Ammon's horn (tissue), 1 donor: ENCODE results near the gene POLR1B.
"Not testable (repeated sequence)": the region's sequence is repeated elsewhere in the genome, so short reads cannot be mapped to it uniquely, and the experiment has no call there.

ENCODE experiments used
- DNase-seq: peaks from one replicate; pipeline ENCODE4 v3.0.0-alpha.2; 2016; ENCODE audit warnings: low spot score

Gene POLR1B

DNA sequence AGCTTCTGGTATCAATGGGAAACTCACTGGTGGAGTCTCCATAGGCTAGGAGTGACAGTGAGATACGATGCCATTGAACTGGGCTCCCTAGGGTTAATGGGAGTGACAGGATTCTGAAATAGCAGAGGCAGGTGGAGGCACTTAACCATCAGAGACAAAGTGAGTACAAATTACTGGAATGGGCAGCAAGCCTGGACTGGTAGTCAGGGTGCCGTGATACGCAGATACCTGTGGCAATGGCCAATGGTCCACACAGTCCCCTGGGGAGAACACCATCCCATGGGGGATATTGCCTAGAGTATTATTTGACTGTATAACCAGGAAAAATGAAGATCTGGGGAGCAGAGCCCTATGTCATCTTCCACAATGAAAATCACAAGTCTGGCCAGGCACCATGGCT lies 59.5 kb downstream of the POLR1B start:
- no peak for DNase-seq

DNA sequence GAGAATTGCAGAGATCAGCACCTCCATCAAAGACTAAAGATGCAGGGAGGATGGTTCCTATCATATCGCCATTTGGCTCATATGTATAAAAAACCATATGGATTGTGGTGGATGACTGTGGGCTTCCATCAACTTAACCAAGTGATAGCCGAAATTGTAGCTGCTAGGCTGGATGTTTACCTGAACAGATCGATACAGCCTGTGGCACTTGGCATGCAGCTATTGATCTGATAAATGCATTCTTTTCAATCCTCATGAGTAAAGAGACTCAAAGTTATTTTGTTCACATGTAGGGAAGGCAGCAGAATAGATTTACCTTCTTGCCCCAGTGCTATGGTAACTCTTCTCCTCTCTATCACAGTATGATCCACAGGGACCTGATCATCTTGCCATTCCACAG lies 60.7 kb downstream of the POLR1B start:
- no peak for DNase-seq

DNA sequence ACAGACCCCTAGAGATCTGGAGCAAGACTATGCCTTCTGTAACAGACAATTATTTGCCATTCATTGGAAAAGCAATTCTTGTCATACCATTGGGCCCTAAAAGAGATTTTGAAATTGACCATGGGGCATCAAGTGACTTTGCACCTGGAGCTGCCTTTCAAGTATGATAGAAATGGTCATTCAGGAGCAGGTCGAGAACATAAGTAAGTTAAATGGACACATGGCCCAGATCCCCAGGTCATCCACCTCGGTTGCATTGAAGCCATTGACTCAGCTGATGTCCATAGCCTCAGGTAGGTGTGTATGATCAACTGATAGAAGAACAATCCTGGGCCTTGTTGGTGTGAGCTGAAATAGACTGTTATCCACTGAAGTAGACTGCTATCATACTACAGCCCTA lies 61.5 kb downstream of the POLR1B start:
- no peak for DNase-seq

DNA sequence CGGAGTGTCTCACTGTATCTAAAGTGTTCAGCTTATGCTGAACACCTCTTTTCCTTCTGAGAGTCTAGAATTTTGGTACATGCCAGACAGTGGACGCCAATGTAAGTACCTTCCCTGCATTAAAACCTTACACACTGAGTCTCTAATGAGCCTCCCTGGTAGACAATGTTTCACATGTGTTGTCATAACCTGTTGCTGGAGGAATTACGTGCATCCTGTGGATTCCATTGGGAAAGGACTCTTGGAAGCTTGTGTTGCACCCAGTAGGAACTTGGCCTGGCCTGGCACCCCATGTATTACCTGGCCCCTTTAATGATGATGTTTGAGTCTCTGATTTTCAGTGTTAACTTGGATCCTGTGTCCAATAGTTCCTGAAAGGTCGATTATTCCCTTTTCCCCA lies 62.7 kb downstream of the POLR1B start:
- DNase-seq, result no peak

DNA sequence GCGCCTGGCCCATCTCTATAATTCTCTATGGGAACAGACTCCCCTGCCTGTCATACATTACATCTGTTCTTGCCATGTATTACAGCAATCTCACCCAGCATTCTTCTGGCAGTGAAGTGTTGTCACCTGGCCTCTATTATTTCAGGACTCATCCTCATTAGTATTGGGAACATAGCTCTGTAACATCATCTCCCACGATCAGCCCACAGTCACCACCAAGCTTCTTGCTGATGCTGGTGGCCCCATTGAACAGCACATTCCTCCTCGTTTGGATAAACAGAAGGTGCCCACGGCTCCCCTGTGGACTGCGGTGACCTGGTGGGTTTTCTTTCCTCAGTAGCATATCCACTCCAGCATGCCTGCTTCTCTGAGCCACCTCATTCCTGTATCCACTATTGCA lies 63.7 kb downstream of the POLR1B start:
- DNase-seq, result peak; percentile 47

DNA sequence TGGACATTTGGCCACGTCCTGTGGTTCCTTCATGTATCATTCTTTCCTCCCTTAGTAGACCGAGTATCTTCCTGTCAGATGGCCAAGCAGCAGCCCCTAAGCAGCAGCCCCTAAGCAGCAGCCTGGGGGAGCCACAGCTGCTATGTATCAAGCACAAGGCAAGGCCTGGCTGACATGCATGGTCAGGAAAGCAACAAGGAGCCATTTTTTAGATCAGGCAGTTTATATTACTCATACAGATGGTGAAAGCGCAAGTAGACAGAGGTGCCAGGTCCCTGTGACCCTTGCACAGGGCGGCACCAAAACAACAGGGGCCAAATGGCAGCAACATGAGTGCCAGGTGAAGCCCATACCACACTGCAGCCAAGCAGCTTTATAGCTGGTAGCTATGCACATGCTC lies 64.3 kb downstream of the POLR1B start:
- DNase-seq, result no peak

DNA sequence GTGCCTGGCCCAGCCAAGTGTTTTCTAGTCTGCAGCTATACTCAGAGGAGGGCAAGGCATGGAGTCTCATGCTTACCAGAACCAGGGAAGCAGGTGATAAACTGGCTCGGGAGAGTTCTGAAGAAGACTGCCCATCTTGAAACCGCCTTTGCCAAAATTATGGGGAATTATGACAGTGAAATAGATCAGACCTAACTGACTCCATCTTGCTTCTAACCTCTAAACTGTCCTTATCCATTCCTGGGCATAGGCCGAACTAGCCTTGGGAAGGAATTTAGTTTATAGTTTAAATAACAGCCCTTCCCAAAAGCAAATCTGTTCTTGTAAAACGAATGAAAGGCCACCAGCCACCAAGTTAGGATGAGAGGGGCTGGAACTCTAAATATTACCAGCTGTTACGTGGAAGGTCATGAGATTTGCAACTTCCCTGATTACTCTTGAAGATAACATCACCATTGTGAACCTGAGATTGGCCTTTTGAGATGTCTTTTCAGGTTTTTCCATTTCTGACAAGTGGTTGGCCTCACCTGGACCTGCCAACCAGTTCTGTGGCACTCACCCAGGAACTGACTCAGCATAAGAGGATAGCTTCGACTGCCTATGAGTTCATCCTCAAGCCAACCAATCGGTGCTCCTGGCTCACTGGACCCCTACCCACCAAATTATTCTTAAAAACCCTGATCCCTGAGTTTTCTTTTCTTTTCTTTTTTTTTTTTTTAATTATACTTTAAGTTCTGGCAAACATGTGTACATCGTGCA lies 65.6 kb downstream of the POLR1B start:
- no peak for DNase-seq

DNA sequence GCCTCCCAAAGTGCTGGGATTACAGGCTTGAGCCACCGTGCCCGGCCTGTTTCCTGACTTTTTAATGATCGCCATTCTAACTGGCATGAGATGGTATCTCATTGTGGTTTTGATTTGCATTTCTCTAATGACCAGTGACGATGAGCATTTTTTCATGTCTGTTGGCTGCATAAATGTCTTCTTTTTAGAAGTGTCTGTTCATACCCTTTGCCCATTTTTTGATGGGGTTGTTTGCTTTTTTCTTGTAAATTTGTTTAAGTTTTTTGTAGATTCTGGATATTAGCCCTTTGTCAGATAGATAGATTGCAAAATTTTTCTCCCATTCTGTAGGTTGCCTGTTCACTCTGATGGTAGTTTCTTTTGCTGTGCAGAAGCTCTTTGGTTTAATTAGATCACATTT lies 67.1 kb downstream of the POLR1B start:
- not testable (repeated sequence) for DNase-seq

DNA sequence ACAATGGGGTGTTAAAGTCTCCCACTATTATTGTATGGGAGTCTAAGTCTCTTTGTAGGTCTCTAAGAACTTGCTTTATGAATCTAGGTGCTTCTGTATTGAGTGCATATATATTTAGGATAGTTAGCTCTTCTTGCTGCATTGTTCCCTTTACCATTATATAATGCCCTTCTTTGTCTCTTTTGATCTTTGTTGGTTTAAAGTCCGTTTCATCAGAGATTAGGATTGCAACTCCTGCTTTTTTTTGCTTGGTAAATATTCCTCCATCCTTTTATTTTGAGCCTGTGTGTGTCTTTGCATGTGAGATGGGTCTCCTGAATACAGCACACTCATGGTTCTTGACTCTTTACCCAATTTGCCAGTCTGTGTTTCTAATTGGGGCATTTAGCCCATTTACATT lies 70.0 kb downstream of the POLR1B start:
- not testable (repeated sequence) for DNase-seq

DNA sequence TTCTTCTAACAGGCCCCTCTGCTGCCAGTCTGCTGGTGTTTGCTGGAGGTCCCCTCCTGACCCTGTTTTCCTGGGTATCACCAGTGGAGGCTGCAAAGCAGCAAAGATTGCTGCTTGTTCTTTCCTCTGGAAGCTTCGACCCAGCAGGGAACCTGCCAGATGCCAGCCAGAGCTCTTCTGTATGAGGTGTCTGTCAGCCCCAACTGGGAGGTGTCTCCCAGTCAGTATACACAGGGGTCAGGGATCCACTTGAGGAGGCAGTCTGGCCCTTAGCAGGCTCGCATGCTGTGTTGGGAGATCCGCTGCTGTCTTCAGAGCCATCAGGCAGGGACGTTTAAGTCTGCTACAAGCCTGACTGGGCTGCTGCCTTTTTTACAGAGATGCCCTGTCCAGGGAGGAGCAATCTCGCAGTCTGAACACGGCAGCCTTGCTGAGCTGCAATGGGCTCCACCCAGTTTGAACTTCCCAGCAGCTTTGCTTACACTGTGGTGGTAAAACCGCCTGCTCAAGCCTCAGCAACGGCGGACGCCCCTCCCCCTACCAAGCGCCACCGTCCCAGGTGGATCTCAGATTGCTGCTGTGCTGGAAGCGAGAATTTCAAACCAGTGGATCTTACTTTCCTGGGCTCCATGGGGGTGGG lies 72.1 kb downstream of the POLR1B start:
- DNase-seq, result no peak

DNA sequence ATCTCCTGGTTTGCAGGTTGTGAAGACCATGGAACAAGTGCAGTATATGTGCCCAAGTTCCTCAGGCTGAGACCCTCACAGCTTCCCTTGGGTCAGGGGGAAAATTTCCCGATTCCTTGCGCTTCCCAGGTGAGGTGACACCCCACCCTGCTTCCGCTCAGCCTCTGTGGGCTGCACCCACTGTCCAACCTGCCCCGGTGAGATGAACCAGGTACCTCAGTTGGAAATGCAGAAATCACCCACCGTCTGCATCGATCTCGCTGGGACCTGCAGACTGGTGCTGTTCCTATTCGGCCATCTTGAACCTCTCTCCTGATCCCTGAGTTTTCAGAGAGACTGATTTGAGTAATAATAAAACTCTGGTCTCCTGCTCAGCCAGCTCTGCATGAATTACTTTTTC lies 72.8 kb downstream of the POLR1B start:
- DNase-seq, result no peak

DNA sequence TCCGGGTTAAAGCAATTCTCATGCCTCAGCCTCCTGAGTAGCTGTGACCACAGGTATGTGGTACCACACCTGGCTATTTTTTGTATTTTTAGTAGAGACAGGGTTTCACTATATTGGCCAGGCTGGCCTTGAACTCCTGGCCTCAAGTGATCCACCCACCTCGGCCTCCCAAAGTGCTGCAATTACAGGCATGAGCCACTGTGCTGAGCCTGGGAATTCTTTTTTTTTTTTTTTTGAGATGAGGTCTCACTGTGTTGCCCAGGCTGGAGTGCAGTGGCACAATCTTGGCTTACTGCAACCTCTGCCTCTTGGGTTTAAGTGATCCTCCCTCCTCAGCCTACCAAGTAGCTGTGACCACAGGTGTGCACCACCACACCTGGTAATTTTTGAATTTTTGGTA lies 73.5 kb downstream of the POLR1B start:
- not testable (repeated sequence) for DNase-seq

DNA sequence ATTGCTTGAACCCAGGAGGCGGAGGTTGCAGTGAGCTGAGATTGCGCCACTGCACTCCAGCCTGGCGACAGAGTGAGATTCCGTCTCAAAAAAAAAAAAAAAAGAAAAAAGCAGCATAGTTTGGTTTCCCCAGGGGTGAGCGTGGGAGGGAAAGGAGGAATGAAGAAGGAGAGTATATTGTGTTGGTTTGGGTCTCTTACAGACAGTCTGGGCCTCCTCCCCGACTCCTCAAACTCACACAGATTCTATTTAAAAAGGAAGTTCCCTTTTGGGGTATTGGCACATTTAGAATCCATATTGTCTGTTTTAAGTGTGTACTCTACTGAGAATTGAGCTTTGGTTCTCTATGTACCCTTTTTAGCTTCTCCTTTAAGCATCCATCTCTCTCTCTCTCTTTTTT lies 76.1 kb downstream of the POLR1B start:
- no peak for DNase-seq

DNA sequence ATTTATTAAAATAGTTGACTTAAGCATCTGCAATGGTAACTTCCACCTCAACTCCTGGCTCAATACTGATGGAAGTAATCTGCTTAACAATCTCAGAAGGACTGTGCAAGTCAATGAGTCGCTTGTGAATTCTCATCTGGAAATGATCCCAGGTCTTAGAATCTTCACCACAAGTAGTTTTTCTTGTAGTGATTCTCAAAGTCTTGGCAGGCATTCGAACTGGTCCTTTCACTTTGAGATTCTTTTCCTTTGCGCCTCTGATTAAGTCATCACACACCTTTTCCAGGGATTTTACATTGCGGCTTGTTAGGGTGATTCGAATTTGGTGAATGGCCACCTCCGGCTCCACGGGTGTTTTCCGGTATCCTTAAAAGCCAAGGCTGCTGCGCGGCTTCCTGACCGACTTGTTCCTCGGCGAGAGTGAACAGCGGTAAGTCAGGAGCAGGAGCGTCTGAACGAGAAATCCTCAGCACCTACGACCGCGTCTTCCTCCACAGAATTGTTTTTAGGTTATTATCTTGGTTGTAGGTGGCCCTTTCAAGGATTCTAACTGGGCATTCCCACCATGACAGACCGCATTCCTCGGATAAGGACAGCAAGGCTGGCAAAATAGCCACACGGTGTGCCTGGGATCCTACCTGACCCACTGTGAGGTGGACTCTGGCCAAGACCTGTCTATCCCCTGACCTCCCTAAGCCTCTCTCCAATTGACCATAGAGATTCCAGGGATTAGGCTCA lies 79.7 kb downstream of the POLR1B start:
- DNase-seq, result no peak

DNA sequence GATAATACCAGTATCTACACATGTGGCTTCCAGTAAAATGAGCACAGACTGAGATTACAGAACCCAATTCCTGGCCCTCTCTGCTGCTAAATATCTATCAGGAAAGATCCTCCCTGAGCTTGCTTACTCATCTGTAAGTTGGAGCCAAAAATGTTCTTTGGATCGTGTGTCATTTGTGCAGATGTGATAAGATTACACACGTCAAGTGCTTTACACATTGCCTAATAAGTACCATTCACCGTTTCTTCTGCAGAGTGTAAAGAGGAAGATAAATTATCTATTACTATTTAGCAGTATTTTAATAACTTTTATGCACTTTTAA lies 80.2 kb downstream of the POLR1B start:
- no peak for DNase-seq

DNA sequence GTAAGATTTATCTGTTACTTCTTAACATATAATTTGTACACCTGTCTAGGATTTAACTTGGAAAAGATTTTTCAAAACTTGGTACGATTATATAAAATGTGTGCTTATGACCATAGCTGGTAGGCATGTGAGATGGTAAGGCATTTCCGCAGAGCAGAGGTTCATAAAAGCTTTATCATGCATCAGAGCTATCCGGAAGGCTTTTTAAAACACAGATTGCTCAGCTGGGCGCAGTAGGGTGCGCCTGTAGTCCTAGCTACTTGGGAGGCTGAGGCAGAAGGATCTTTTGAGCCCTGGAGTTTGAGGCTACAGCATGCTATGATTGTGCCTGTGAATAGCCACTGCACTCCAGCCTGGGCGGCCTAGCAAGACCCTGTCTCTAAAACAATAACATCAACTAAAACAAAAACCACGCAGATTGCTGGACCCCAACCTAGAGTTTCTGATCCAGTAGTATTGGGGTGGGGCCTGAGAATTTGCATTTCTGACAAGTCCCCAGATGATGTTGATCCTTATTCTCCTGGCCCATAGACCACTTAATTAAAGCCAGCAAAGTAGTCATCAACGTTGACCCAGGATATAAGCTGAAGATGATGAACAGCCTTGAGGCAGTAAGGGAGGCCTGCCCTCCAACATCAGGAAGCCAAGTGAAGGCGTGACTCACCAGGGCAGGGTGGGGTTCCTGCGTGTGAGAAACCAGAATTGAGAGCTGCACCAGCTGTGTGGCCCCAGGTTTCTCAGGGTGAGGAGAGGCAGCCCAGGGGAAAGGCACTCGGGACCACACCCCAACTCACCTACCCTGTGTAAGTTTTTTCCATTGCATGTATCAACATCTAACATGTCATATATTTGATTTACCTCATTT lies 81.9 kb downstream of the POLR1B start:
- DNase-seq, result no peak

DNA sequence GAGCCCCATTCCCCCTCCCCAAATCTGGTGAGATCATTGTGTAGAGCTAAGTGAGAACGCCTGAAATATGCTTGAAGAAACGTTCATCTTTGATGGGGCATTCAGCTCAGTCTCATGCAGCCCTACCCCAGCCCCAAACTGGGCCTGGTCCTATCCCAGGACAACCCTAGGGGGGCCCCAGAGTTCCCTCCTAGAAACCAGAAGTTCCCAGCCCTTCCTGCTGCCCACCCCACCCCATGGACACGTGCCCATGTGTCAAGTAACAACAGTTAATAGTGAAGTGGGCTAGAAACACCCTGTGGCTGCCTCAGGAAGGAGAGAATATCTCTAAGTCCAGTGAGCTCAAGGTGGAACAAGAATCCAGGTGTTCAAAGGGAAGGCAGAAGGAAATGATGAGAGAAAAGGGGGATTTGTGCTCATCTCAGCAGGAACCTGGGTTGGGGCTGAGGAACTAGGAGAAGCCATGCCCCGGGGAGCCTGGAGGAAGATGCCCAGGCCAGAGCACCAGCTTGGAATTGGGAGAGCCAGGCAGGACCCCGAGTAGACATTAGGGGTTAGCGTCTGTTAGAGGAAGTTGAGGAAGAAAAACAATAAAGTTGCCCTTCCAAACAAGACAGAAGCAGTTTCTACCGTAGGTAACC lies 83.3 kb downstream of the POLR1B start:
- no peak for DNase-seq

DNA sequence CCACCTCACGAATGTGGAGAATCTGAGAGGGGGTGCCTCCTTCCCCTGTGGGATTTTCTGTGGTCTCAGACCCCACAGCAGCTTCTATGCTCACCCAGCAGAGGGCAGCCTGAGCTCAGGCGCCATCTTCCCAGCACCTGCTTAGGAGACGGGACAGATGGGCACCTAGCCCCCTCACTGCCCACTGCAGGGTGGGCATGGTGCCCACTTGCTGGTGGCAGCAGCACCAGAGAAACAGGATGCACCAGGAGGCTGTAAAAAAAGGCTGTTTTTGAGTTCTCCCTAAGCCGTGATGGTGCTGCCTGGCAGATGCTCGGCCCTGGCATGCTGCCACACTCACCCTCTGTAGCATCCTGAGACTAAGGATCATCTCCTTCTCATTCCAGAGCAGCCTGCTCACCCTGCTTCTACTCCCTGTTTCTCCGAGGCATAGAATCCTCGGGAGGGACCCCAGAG lies 84.4 kb downstream of the POLR1B start:
- peak; percentile 86 for DNase-seq
